CD14-positive monocyte (primary cell): ENCODE measurements around the gene SEC22B. TPM values are rescaled to one million over a fixed set of nuclear protein-coding genes. Genes with fewer than 3 reads are reported as not detected.
A peak's percentile ranks its signal among the peaks of the same experiment; 100 is the strongest.
"Not testable (repeated sequence)": the region's sequence is repeated elsewhere in the genome, so short reads cannot be mapped to it uniquely, and the experiment has no call there.

Experiments
- DNase-seq, 3 donors: peaks; one replicate each; pipeline ENCODE4 v3.0.0-alpha.2; 2011 to 2022
- H2AFZ ChIP-seq: 2 replicates; pipeline ENCODE4 v1.6.0; 2012; ENCODE audit warnings: mild to moderate bottlenecking, low read depth, low read length, inconsistent platforms; ENCODE audit not compliant: insufficient read depth, poor library complexity, severe bottlenecking
- H3K27ac ChIP-seq, 2 donors: 1 replicate in 1 of 2; 2 replicates in 1 of 2; pipeline ENCODE4 v1.5.1; 2012 to 2013; ENCODE audit warnings: low read length in 2 of 2, control low read depth in 1 of 2, inconsistent platforms in 1 of 2, low read depth in 1 of 2, mild to moderate bottlenecking in 1 of 2
- H3K27me3 ChIP-seq, 2 donors: one replicate each; pipeline versions ENCODE4 v1.6.0 to v1.6.1; 2011 to 2013; ENCODE audit warnings: low read length in 2 of 2; ENCODE audit not compliant: control insufficient read depth in 2 of 2, insufficient read depth in 2 of 2
- H3K36me3 ChIP-seq, 2 donors: replicated peaks in 1 of 2; 1 replicate in 1 of 2; 2 replicates in 1 of 2; pipeline versions ENCODE4 v1.5.1 to v1.6.1; 2012 to 2013; ENCODE audit warnings: low read length in 2 of 2, control low read depth in 1 of 2, inconsistent platforms in 1 of 2, mild to moderate bottlenecking in 1 of 2; ENCODE audit not compliant: insufficient read depth in 2 of 2, control insufficient read depth in 1 of 2
- H3K4me1 ChIP-seq, 2 donors: 1 replicate in 1 of 2; 2 replicates in 1 of 2; pipeline versions ENCODE4 v1.5.1 to v1.6.1; 2012 to 2013; ENCODE audit warnings: low read length in 2 of 2, control low read depth in 1 of 2, inconsistent platforms in 1 of 2, mild to moderate bottlenecking in 1 of 2, moderate library complexity in 1 of 2; ENCODE audit not compliant: insufficient read depth in 2 of 2, control insufficient read depth in 1 of 2
- H3K4me2 ChIP-seq: replicated peaks from 2 replicates; pipeline ENCODE3; 2012; ENCODE audit warnings: low read length, moderate library complexity, mild to moderate bottlenecking; ENCODE audit not compliant: poor library complexity, severe bottlenecking; ENCODE audit errors: extremely low read depth
- H3K4me3 ChIP-seq, 3 experiments: fragments of 200-600 bp in 1 of 3; sonication (generic) in 1 of 3; replicated peaks in 1 of 3; 1 replicate in 2 of 3; 2 replicates in 1 of 3; pipeline ENCODE4 v1.5.1; 2011 to 2013; ENCODE audit warnings: low read length in 3 of 3, mild to moderate bottlenecking in 3 of 3, control low read depth in 2 of 3, low read depth in 2 of 3, inconsistent platforms in 1 of 3, moderate library complexity in 1 of 3
- H3K79me2 ChIP-seq: 2 replicates; pipeline ENCODE4 v1.6.0; 2012; ENCODE audit warnings: mild to moderate bottlenecking, control low read depth, inconsistent platforms, low read length, moderate library complexity; ENCODE audit not compliant: insufficient read depth
- H3K9ac ChIP-seq: 2 replicates; pipeline ENCODE4 v1.6.0; 2017; ENCODE audit warnings: low read length, mild to moderate bottlenecking; ENCODE audit not compliant: insufficient read depth, poor library complexity, severe bottlenecking
- H3K9me3 ChIP-seq, 2 donors: replicated peaks in 1 of 2; 1 replicate in 1 of 2; 2 replicates in 1 of 2; pipeline versions ENCODE4 v1.5.1 to v1.6.1; 2012 to 2013; ENCODE audit warnings: low read length in 2 of 2, control low read depth in 1 of 2; ENCODE audit not compliant: control insufficient read depth in 1 of 2, insufficient read depth in 1 of 2
- H4K20me1 ChIP-seq: 2 replicates; pipeline ENCODE4 v1.6.0; 2012; ENCODE audit warnings: mild to moderate bottlenecking, low read length, control low read depth, moderate library complexity; ENCODE audit not compliant: insufficient read depth
- H3K27ac Mint-ChIP-seq, 7 donors: one replicate each; pipeline ENCODE4 v1.8.0; 2020; ENCODE audit warnings: mild to moderate bottlenecking in 7 of 7, mixed read lengths in 7 of 7, moderate library complexity in 6 of 7, inconsistent platforms in 2 of 7
- H3K27me3 Mint-ChIP-seq, 3 donors: one replicate each; pipeline ENCODE4 v1.8.0; 2021 to 2022; ENCODE audit warnings: low read depth in 3 of 3, mild to moderate bottlenecking in 3 of 3, mixed read lengths in 3 of 3, moderate library complexity in 3 of 3, inconsistent platforms in 1 of 3
- H3K36me3 Mint-ChIP-seq, 2 donors: one replicate each; pipeline ENCODE4 v1.8.0; 2020; ENCODE audit warnings: mixed read lengths in 2 of 2, inconsistent platforms in 1 of 2, mild to moderate bottlenecking in 1 of 2
- H3K4me1 Mint-ChIP-seq: one replicate; pipeline ENCODE4 v1.8.0; 2020; ENCODE audit warnings: mild to moderate bottlenecking, mixed read lengths
- H3K4me3 Mint-ChIP-seq, 2 donors: one replicate each; pipeline ENCODE4 v1.8.0; 2020; ENCODE audit warnings: mild to moderate bottlenecking in 2 of 2, mixed read lengths in 2 of 2, moderate library complexity in 1 of 2
- H3K9me3 Mint-ChIP-seq, 7 donors: one replicate each; pipeline ENCODE4 v1.8.0; 2020 to 2022; ENCODE audit warnings: mixed read lengths in 7 of 7, mild to moderate bottlenecking in 6 of 7, moderate library complexity in 6 of 7, inconsistent platforms in 2 of 7
- CTCF ChIP-seq: fragments of 200-600 bp; IDR thresholded peaks from one replicate; pipeline ENCODE4 v1.8.0; 2022; ENCODE audit warnings: antibody characterized with exemption, mild to moderate bottlenecking
- WGBS: methylation state at CpG from one replicate; pipeline ENCODE4 v1.1.5; 2013; ENCODE audit warnings: missing lambda C conversion rate; ENCODE audit not compliant: insufficient coverage; 5-methylcytosine and 5-hydroxymethylcytosine counted together
- intact Hi-C, 2 donors: fragments of 100-400 bp; cut with micrococcal nuclease; formaldehyde crosslinking; loops; one replicate each; pipeline versions ENCODE4 v1.15.0 to v1.15.1; 2023
- polyA plus RNA-seq, 3 donors: library from polyadenylated mRNA; depleted of rRNA in 1 of 3; unstranded in 2 of 3; stranded (reverse) in 1 of 3; fragments of 300-500 nt in 2 of 3; fragments of >200 nt in 1 of 3; fragmentation: Illumina TruSeq in 2 of 3; gene quantifications; 1 replicate in 2 of 3; 2 replicates in 1 of 3; pipeline ENCODE4 v1.2.3, GENCODE V29; 2012 to 2021

Gene SEC22B
- polyA plus RNA-seq, 3 donors, result 10.1 to 23.5 (median 18.9) TPM

GRCh38 chr1:120149420-120150059 is 26.8 kb downstream of the SEC22B start:
- H3K4me3 ChIP-seq, H3K9me3 ChIP-seq, H3K27me3 ChIP-seq, H3K4me1 ChIP-seq, intact Hi-C loops, H3K9me3 Mint-ChIP-seq, H3K9ac ChIP-seq, H3K27ac Mint-ChIP-seq, H3K4me2 ChIP-seq, H3K36me3 ChIP-seq, H3K4me3 Mint-ChIP-seq, DNase-seq, H3K27me3 Mint-ChIP-seq, H3K36me3 Mint-ChIP-seq, H4K20me1 ChIP-seq, H3K27ac ChIP-seq, H3K79me2 ChIP-seq, H2AFZ ChIP-seq: not testable (repeated sequence)
- H3K4me1 Mint-ChIP-seq, result peaks cover 12% of the 10 kb centered on the region

- H4K20me1 ChIP-seq, H3K4me3 ChIP-seq, H3K27ac ChIP-seq, H2AFZ ChIP-seq, intact Hi-C loops, H3K9me3 Mint-ChIP-seq, H3K36me3 Mint-ChIP-seq, H3K4me2 ChIP-seq, H3K9ac ChIP-seq, H3K36me3 ChIP-seq, H3K27me3 ChIP-seq, H3K4me3 Mint-ChIP-seq, H3K79me2 ChIP-seq, H3K27ac Mint-ChIP-seq, H3K9me3 ChIP-seq, H3K27me3 Mint-ChIP-seq: not testable (repeated sequence)
- peaks cover 34% of the 10 kb centered on the region for H3K4me1 Mint-ChIP-seq
- TF ChIP-seq CTCF, result peak; percentile 46
- peaks cover 28 to 34% of the 10 kb centered on the region in 2 donors for H3K4me1 ChIP-seq
- no CpG with 5 or more reads among the region's 1 CpG for WGBS
- peak in 1 of 3 donors; percentile 17 for DNase-seq
Measured at GRCh38 chr1:120145806-120146205, 30.5 kb downstream of the SEC22B start.

- H3K4me1 ChIP-seq, result peaks cover 26 to 30% of the 10 kb centered on the region in 2 donors
- H2AFZ ChIP-seq, H3K27me3 ChIP-seq, H3K27me3 Mint-ChIP-seq, H3K9me3 ChIP-seq, H4K20me1 ChIP-seq, H3K4me2 ChIP-seq, H3K9me3 Mint-ChIP-seq, DNase-seq, H3K4me3 Mint-ChIP-seq, H3K4me3 ChIP-seq, H3K79me2 ChIP-seq, H3K9ac ChIP-seq, H3K36me3 Mint-ChIP-seq, intact Hi-C loops, H3K36me3 ChIP-seq: not testable (repeated sequence)
- no CpG with 5 or more reads among the region's 1 CpG for WGBS
- peak overlapping the region in 1 of 2 donors; percentile 67 for H3K27ac ChIP-seq
- peak overlapping the region; percentile 61 to 92 (median 84) for H3K27ac Mint-ChIP-seq
- peaks cover 30% of the 10 kb centered on the region for H3K4me1 Mint-ChIP-seq
Measured at GRCh38 chr1:120144626-120145025, 31.7 kb downstream of the SEC22B start.

GRCh38 chr1:120144169-120144568 is 32.2 kb downstream of the SEC22B start:
- not testable (repeated sequence) for H3K79me2 ChIP-seq

More at GRCh38 chr1:120144169-120144568, 32.2 kb downstream of the SEC22B start:
- H4K20me1 ChIP-seq, H3K9ac ChIP-seq, H3K4me3 ChIP-seq, H3K4me2 ChIP-seq, H3K4me3 Mint-ChIP-seq, H3K36me3 ChIP-seq, H2AFZ ChIP-seq, H3K27me3 Mint-ChIP-seq, H3K27me3 ChIP-seq, H3K9me3 ChIP-seq, H3K9me3 Mint-ChIP-seq, H3K36me3 Mint-ChIP-seq, intact Hi-C loops: not testable (repeated sequence)
- DNase-seq, result peak; percentile 7 to 73 (median 36)
- WGBS, result no CpG with 5 or more reads among the region's 2 CpGs
- H3K27ac ChIP-seq, result peak overlapping the region in 1 of 2 donors; percentile 67
- peaks cover 26 to 30% of the 10 kb centered on the region in 2 donors for H3K4me1 ChIP-seq
- Mint-ChIP-seq H3K4me1 (peaks cover 27% of the 10 kb centered on the region), H3K27ac (peak overlapping the region; percentile 84 to 92 (median 87))
